HG03520 (cell line): ENCODE measurements around the gene PC.
"Not testable (repeated sequence)": the region's sequence is repeated elsewhere in the genome, so short reads cannot be mapped to it uniquely, and the experiment has no call there.

Experiments
- ATAC-seq: cut with Tn5 transposase; IDR thresholded peaks from one replicate; pipeline ENCODE4 v1.9.1; 2021; ENCODE audit warnings: mild to moderate bottlenecking, moderate library complexity; ENCODE audit not compliant: unreplicated experiment

The PC gene

GRCh38 chr11:66979336-66979980, 21.3 kb upstream of the PC start:
- no peak for ATAC-seq

GRCh38 chr11:66978717-66979116, 20.5 kb upstream of the PC start:
- ATAC-seq: no peak

- no peak for ATAC-seq
These were observed 20.0 kb upstream of the PC start for GRCh38 chr11:66978229-66978628.

- no peak for ATAC-seq
These were observed 18.7 kb upstream of the PC start for GRCh38 chr11:66976925-66977324.

GRCh38 chr11:66976028-66976467, 17.9 kb upstream of the PC start:
- no peak for ATAC-seq

GRCh38 chr11:66975405-66976027, 17.3 kb upstream of the PC start:
- ATAC-seq: no peak

- ATAC-seq: no peak
These were observed 16.7 kb upstream of the PC start, which contains the start of gene C11orf86 for GRCh38 chr11:66974724-66975404. C11orf86 (plus strand) TSS chr11:66975304; CDS start chr11:66975363, 59 bp downstream.

- no peak for ATAC-seq
These were observed 15.9 kb upstream of the PC start for GRCh38 chr11:66973956-66974580.

- no peak for ATAC-seq
These were observed 13.3 kb upstream of the PC start for GRCh38 chr11:66971488-66971887.

- ATAC-seq: no peak
These were observed 12.7 kb upstream of the PC start for GRCh38 chr11:66970807-66971442.

GRCh38 chr11:66970371-66970806, 12.2 kb upstream of the PC start:
- no peak for ATAC-seq

- no peak for ATAC-seq
These were observed 11.5 kb upstream of the PC start for GRCh38 chr11:66969584-66970225.

GRCh38 chr11:66967670-66968425, 9.7 kb upstream of the PC start:
- ATAC-seq: no peak

- ATAC-seq: no peak
These were observed 8.2 kb upstream of the PC start for GRCh38 chr11:66966351-66966750.

- no peak for ATAC-seq
These were observed 6.3 kb upstream of the PC start for GRCh38 chr11:66964495-66964894.

GRCh38 chr11:66962801-66963200, 4.6 kb upstream of the PC start:
- no peak for ATAC-seq

GRCh38 chr11:66962247-66962646, 4.1 kb upstream of the PC start:
- no peak for ATAC-seq

- not testable (repeated sequence) for ATAC-seq
These were observed 3.6 kb upstream of the PC start for GRCh38 chr11:66961691-66962213.

GRCh38 chr11:66958956-66959274, 732 bp upstream of the PC start:
- no peak for ATAC-seq

GRCh38 chr11:66957971-66958231, 282 bp downstream of the PC start:
- no peak for ATAC-seq
